Left ventricle myocardium inferior (tissue), 1 donor: ENCODE measurements around the gene HRNR. TPM values are rescaled to one million over a fixed set of nuclear protein-coding genes. Genes with fewer than 3 reads are reported as not detected.

Source experiments
- DNase-seq: peaks from one replicate; pipeline ENCODE4 v3.0.0-alpha.2; 2020
- H3K27ac ChIP-seq: fragments of 200-600 bp; replicated peaks from 2 replicates; pipeline ENCODE4 v1.8.0; 2021
- H3K27me3 ChIP-seq: fragments of 200-600 bp; 2 replicates; pipeline ENCODE4 v1.8.0; 2021; ENCODE audit warnings: low read depth
- H3K36me3 ChIP-seq: fragments of 200-600 bp; 2 replicates; pipeline ENCODE4 v1.8.0; 2021
- H3K4me1 ChIP-seq: fragments of 200-600 bp; 2 replicates; pipeline ENCODE4 v1.8.0; 2021
- H3K4me3 ChIP-seq: fragments of 200-600 bp; 2 replicates; pipeline ENCODE4 v1.8.0; 2021; ENCODE audit warnings: mild to moderate bottlenecking, moderate library complexity
- H3K9me3 ChIP-seq: fragments of 200-600 bp; replicated peaks from 2 replicates; pipeline ENCODE4 v1.8.0; 2021
- intact Hi-C: fragments of 100-400 bp; cut with micrococcal nuclease; formaldehyde crosslinking; loops from one replicate; pipeline ENCODE4 v1.11.0; 2022
- total RNA-seq: library from RNA; stranded (reverse); fragmentation: NEBNext Ultra II Directional; extraction: Animal tissue kit (Norgen Biotek cat#: 25700); gene quantifications from one replicate; pipeline ENCODE4 v1.2.1, GENCODE V29; 2021
- TF ChIP-seq, protein P1 (sequence below): fragments of 200-600 bp; IDR thresholded peaks from 2 replicates; pipeline ENCODE4 v1.8.0; 2021; ENCODE audit warnings: antibody characterized with exemption, mild to moderate bottlenecking, borderline replicate concordance
- donor health status: DM: no; HTN: yes; CAD: no; lungs with severe emphysema.

The HRNR gene
- total RNA-seq, 1 donor from 2014 or later = not detected

DNA sequence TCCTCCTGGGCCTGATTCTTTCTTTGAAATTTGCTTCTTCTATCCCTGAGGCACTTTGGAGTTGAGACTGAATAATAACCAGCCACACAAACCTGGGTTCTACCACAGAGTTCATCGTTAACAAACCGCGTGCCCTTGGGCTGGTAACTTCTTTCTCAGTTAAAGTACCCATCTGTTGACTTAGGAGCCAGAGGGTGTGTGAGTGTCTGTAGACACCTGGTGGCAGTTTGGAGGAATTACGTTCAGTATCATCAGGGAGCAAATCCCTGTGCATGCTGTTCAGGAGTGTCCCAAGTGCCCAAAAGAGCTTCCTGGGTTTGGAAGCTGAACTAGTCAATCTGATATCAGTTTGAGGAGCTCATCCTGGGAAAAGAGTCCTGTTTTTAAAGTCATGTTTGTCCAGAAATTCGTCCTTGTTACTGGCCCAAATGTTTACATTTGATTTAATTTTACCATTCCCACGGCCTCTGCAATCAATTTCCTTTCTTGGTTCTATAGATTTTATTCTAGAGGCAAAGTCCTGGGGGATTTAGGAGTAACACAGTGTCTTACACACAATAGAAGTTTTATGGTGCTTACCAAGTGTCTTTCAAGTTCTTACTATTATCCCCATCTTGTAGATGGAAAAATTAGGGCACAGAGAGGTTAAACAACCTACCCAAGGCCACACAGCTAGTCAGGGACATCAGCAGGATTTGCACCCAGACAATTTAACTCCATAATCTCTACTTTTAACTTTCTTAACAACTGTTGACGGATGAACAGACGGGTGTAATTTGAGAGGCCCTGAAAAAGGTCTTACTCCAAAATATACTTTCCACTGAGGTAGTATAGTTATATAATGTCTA, 38.2 kb downstream of the HRNR start:
- DNase-seq = no peak
- Histone ChIP-seq H3K27ac (no peak overlapping the region), H3K4me1 (peaks cover 18% of the 10 kb centered on the region), H3K9me3 (no peaks in the 10 kb centered on the region), H3K36me3 (no peaks in the 10 kb centered on the region), H3K27me3 (peaks cover 10% of the 10 kb centered on the region), H3K4me3 (no peak overlapping the region)
- TF ChIP-seq, protein P1, sequence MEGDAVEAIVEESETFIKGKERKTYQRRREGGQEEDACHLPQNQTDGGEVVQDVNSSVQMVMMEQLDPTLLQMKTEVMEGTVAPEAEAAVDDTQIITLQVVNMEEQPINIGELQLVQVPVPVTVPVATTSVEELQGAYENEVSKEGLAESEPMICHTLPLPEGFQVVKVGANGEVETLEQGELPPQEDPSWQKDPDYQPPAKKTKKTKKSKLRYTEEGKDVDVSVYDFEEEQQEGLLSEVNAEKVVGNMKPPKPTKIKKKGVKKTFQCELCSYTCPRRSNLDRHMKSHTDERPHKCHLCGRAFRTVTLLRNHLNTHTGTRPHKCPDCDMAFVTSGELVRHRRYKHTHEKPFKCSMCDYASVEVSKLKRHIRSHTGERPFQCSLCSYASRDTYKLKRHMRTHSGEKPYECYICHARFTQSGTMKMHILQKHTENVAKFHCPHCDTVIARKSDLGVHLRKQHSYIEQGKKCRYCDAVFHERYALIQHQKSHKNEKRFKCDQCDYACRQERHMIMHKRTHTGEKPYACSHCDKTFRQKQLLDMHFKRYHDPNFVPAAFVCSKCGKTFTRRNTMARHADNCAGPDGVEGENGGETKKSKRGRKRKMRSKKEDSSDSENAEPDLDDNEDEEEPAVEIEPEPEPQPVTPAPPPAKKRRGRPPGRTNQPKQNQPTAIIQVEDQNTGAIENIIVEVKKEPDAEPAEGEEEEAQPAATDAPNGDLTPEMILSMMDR = peak; percentile 84
- intact Hi-C loops = no loop called here

DNA sequence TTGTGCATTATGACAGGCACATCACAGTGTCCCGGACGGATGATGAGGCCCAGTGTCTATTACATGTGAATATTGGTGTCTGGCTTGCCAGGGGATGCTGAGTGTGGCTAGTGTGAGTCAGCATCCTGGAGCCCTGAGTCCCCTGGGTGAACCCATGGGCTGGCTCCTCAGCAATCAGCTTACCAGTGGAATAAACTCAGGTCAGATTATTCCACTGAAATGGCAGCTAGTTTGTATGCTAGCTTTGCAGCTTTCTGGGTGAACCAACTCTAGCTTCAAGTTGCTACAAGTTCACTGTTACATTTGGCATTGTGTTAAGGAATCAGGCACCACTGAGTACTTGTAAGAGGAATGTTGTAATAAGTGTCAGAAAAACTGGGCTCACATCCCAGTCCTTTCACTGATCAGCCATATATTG, 41.0 kb downstream of the HRNR start:
- Histone ChIP-seq H3K9me3 (no peaks in the 10 kb centered on the region), H3K36me3 (no peaks in the 10 kb centered on the region), H3K4me1 (peaks cover 5% of the 10 kb centered on the region), H3K27me3 (peaks cover 13% of the 10 kb centered on the region), H3K4me3 (no peak overlapping the region), H3K27ac (no peak overlapping the region)
- intact Hi-C loops = loop anchor here (2.0 to 5.0 kb wide), 2 partner anchors 41 to 130 kb away; no protein-coding TSS in a partner anchor
- no peak for DNase-seq
- TF ChIP-seq, protein P1 = no peak

DNA sequence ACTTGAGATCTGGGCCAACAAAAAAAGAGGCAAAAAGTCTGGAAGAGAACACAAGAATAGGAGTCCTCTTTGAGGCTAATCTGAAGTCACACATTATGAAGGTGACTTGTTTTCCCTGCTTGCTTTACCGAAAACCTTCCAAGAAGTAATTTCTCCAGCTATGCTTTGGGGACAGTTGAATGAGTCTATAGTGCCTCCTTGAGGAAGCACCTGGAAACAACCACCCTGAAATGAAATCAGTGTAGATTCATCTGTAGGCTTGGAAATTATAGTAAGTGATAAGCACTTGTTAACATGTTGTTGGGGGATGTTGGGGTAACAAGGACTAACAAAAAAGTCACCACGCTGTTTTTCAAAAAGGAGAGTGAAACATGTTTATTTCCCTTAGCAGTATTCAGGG, 41.6 kb downstream of the HRNR start:
- H3K4me1 ChIP-seq = peaks cover 5% of the 10 kb centered on the region
- TF ChIP-seq, protein P1 = peak; percentile 52
- H3K27me3 ChIP-seq = peaks cover 17% of the 10 kb centered on the region
- DNase-seq = no peak
- no peak overlapping the region for H3K27ac ChIP-seq
- no peaks in the 10 kb centered on the region for H3K36me3 ChIP-seq
- H3K4me3 ChIP-seq = no peak overlapping the region
- intact Hi-C loops = loop anchor here (2.0 to 5.0 kb wide), 2 partner anchors 40 to 130 kb away; no protein-coding TSS in a partner anchor
- H3K9me3 ChIP-seq = no peaks in the 10 kb centered on the region

DNA sequence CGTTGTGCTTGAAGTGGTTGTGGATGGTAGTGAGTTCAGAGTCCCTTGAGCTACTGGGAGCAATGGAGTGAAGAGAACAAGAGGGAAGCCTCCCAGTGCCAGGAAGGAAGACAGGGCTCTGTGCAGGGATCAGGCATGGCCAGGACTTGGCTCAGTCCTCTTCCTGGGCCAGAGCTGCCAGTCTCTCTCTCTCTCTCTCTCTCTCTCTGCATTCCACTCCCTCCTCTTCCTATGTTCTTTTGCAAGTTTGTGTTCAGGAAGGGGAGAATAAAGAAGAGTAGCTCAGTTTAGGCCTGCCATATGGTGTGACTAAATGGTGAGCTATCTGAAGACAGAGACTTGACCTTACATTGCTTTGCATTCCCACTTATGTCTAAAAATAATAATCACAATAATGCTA, 44.4 kb downstream of the HRNR start:
- intact Hi-C loops = no loop called here
- TF ChIP-seq, protein P1 = no peak
- no peak for DNase-seq
- H3K36me3 ChIP-seq = no peaks in the 10 kb centered on the region
- peaks cover 5% of the 10 kb centered on the region for H3K4me1 ChIP-seq
- H3K27ac ChIP-seq = no peak overlapping the region
- H3K27me3 ChIP-seq = peaks cover 17% of the 10 kb centered on the region
- H3K4me3 ChIP-seq = no peak overlapping the region
- H3K9me3 ChIP-seq = no peaks in the 10 kb centered on the region

DNA sequence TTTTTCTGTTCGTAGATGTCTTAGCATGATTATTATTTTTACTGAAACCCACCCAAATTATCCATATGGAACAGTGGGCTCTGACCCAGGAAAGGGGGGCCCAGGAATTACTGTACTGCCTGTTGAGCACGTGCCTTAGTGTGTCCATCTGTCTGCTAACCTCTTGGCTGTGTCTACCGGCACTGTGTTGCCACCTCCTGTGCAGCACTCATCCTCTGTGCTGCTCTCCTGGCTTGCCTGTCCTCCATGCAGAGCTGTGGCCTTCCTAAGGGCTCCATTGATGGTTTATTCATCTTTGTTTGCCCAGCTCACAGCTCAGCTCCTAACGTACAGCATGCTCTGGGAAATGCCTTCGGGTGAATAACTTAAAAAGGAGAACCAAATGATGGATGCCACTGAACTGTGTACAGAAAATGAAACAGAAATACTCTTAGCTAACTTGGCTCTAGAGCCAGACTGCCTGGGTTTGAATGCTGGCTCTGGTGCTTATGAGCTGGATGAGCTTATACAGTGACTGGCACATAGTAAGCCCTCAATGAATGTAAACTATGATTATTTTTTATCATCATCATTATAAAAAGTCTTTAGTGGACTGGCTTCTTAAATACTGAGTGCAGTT, 53.6 kb downstream of the HRNR start:
- intact Hi-C loops = no loop called here
- TF ChIP-seq, protein P1 = no peak
- peaks cover 19% of the 10 kb centered on the region for H3K4me1 ChIP-seq

More for the DNA sequence above, 53.6 kb downstream of the HRNR start:
- H3K4me3 ChIP-seq = no peak overlapping the region
- H3K9me3 ChIP-seq = no peaks in the 10 kb centered on the region
- H3K27me3 ChIP-seq = peaks cover 5% of the 10 kb centered on the region
- H3K36me3 ChIP-seq = no peaks in the 10 kb centered on the region
- H3K27ac ChIP-seq = no peak overlapping the region
- DNase-seq = no peak
